SW480 (cell line): ENCODE data around the gene TMEM37.

ENCODE experiments used
- DNase-seq: peaks from one replicate; pipeline ENCODE4 v3.0.0-alpha.2; 2016; ENCODE audit warnings: low spot score

The TMEM37 gene

DNA sequence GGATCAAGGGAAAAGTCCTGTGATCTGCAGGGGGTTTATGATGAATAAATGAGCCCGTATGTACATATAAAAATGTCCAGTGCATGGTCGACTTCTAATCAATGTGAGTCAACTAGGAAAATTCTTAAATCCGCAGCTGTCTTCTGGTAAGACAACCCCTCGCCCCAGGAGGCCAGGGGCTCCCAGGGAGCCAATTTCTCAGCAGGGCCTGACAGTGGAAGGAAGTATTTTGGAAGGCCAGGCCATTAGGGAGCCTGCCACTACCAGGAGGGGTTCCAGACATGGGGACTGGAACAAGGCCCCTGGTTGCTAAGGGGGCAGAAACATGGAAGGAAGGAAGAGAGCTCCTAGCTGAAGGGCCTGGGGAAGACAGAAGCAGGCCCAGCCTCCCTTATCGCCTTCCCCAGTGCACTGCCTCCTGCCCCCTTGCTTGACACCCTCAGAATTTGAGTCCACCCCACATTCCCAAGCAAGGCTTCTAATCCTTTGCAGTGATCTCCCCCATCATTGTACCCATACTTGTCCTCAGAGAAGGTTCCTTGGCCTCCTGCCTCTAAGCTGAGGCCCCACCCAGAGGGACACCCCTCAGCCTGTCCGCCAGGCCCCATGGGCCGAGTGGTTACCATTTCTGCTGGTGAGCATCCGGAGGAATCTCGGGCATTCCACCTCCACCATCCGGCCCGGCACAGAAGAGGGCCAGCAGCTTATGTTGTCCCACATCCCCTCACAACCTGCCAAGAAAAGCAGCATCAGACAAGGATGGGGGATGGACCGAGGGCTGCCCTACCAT is 46.7 kb downstream of the TMEM37 start:
- DNase-seq, result no peak

DNA sequence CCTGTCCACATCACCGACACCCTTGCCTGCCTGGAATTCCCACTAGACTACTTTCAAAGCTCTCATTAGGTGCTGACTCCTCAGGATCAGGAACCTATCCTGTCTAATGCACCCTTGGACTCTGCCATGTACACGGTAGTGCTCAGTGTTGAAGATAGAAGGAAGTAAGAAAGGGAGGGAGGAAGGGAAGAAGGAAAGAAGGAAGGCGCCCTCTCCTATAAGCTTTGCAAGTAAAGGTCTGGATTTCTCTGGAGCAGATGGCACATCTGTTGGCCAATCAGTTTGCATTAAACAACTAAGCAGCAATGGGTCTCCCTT is 47.3 kb downstream of the TMEM37 start:
- DNase-seq, result no peak

DNA sequence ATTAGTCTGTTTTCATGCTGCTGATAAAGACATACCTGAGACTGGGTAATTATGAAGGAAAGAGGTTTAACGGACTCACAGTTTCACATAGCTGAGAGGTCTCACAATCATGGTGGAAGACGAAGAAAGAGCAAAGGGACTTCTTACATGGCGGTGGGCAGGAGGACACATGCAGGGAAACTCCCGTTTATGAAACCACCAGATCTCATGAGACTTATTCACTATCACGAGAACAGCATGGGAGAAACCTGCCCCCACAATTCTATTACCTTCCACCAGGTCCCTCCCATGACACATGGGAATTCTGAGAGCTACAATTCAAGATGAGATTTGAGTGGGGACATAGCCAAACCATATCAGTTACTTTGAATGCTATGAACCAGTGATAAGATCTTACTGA is 48.5 kb downstream of the TMEM37 start:
- no peak for DNase-seq

DNA sequence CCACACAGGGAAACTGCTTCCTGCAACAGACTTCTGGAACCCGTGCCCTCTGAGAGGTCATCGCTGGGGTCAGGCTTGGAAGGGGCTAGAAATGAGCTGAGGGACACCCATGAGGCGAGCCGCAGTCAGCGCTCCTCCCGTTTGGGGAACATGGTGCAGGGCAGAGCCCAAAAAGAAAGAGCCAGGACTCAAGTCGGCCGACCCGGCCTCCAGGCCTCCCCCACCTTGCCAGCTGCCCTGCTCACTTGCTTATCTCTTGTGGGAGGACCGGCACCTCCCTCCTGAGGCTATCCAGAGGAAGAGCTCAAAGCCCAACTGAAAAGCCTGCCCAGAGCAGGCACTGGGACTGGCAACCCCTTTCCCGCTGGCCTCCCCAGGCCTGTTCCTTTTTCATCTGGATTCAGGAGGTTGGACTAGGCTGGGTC is 49.1 kb downstream of the TMEM37 start:
- no peak for DNase-seq

DNA sequence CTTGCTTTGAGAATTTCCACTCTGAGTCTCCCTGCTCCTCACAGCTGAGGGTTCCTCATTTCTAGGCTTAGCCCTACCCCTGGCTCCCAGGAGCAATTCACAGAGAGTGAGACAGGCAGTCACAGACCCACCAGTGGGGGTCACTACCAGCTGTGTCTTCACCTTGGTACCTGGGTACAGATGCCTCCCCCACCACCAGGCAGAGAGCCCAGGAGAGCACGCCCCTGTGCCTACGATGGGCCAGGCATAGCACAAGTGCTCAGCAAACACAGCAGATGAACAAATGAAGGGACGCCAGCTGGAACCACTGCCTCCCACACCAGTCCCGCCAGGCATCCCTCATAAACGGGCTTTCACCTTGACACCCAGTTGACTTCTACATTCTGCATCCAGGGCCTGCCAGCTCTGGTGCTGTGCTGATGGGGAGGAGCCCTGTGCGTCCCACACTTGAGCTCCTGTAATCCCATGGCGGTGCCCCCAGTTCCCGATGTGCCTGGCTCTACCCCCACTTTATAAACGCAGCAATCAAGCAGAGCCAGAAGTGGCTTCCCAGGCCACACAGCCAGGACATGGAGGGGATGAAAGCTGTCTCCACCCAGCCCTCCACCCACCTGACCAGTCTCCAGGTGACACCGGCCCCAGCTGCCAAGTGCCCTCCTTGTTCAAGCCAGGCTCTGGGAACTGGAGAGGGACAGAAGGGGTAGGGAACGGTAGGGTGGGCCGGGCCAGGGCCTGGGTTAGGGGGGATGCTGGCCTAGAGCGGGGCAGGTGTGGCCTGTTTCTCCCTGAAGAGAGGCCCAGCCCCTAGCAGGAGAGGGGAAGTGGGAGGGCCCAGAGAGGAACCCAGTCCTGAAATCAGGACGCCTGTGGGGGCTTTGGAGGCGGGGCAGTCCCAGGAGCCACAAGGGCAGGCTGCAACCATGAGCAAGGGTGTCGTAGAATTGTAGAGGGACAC is 50.1 kb downstream of the TMEM37 start:
- DNase-seq, result no peak

DNA sequence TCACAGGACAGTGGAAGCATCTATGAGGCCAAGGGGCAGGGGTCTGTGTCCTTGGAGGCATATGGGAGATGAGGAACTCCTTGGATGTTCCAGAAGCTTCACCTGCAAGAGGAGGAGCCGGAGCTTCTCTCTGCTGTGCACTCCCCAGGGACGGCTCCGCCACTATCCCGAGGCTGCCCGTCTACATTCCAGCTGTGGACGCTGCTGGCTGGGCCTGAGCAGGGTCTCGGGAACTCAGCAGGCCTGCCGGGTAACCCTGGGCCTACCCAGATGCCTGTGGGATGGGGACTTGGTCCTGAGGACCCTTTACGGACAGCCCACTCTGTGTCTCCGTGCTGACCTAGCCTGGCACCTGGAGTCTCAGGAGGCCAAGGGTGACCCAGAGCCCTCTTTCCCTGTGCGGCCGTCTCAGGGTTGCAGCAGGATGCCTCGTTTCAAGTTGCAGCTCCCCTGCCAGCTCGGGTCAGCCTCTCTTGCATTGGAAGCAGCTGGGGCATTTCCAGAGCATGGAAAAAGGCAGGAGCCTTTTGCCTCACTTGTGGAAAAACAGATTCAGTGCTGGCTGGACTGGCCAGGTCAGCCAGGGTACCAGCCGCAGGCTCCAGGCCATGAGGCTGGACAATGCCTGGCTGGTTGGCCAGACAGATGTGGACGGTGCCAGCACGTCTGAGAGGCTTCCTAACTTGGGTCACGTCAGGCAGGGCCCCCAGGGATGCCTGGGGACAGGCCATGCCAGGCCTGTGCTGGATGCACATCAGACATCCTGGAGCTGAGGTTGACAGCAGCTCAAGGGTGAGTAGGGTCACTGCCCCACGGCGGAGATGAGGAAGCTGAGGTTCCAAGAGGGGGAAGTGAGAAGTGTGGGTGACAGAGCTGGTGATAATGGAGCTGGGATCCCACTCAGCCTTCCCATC is 51.1 kb downstream of the TMEM37 start:
- no peak for DNase-seq

DNA sequence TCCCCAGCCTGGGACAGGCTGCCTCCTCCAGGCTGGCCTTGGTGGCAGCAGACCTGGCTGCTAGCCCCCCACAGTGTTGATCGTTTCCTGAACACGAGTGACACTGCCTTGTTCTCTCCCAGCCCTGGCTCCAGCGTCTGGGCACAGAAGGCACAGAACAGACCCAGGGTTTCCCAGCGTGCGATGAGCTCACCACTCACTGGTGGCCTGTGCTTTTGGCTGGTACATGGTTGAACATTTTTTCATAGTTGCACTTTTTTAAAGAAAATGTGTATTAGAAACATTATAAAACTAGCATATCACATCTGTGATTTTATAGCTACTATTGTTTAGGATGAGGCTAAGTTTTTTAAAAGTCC is 51.7 kb downstream of the TMEM37 start:
- DNase-seq, result no peak

DNA sequence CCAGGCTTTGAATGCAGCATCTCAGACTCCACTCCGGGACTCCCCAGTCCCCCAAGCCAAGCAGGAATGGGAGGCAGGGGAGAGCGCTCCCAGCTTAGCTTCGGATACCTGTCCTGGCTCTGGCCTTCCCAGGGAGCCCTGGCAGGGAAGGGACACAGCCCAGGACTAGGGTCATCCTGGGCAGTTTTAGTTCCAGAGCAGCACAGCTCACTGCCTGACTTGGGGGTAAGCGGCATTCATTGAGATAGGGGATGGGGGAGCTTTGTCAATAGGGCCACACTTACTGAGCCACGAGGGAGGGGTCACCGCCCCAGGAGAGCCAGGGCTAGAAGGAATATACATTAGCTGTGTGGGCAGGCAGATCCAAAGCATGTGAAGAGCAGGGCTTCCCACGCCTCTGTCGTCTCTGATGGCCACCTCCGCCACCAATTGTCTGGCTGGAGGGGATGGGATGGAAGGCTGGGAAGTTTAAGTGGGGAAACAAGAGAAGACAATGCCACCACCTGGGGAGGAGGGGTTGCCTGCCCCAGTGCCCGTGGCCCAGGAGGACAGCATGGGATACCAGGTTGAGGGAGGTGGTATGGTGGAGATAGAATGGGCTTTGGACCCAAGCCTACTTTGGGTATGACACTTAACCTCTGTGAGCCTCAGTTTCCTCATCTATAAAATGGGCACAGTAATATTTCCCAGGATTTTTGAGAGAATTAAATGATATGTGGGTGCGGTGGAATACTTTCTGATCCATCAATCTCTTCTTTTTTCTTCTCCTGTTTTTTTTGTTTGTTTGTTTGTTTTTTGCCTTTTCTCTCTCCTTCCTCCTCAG is 52.5 kb downstream of the TMEM37 start:
- DNase-seq, result no peak

DNA sequence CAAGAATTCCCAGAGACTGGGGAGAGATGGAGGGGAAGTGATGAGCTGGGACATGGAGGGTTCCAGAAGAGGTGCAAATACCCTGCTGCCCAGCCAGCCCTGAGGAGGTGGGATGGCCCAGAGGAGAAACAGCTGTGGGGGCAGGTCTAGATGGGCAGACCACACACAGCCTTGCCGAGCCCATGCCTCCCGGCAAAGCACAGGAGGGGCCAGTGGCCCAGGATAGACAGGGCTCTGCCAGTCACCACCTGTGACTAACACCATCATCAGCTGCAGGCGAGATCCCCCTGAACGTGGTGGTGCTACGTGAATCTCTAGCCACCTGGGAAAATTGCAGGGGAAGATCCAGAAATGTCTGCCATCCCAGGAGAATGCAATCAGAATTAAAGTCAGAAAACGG is 53.2 kb downstream of the TMEM37 start:
- no peak for DNase-seq

DNA sequence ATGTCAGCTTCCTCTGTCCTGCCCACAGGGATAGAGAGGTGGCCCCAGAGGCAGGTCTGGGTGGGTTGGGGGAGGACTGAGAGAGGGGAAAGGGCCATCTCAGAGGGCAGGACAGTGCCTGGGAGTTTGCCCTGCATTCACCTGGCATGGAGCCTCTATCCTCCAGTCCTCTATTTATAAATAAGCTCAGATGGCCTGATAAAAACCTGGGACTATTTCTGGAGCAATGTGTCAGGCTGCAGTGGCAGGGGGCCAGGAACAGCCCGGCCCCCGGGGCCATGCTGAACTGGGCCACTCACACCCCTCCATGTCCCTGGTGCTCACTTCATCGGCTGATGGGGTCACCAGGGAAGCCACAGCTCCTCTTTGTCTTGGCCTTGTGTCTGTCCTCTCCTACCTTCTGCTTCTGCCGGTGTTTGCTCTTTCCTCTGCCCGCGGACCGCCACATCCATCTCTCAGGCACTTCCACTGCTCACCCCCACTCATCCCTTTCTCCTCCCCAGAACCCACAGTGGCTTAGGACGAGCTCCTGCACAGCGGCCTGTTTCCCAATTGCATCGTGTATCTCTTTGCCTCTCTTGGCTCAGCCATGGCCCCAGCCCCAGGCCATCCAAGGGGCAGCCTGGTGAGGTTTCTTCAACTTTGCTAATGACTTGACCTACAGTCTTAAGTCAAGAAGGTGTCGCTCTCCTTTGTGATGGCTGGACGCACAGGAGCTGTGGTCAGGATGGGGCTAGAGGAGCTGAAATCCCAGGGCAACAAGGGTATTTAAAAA is 53.9 kb downstream of the TMEM37 start:
- no peak for DNase-seq

DNA sequence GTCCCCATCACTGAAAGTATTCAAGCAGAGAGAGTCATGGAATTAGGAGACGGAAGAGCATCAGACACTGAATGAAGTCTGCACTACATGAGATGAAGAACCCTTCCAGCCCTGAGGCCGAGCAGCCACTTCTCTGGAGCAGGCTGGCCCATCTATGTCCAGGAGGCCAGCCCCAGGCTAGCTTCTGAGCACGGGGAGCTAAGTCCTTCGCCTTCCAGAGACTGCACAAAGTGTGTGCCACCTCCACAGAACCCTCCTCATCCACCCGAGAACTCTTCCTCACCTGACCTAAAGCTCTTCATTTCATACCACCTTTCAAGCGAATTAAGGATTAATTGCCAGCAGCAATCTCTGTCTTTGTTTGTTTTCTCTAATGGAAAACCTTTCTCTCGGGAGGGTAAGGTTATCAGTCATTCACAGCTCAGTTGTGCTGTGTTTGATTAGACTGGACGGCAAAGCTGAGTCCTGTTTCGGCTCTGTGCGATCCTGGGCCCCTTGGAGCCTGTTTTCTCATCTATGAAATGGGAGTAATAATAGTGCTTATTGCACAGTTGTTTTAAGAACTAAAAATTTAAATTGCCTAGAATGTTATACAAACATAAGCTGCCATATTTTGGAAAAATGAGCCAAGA is 54.7 kb downstream of the TMEM37 start:
- DNase-seq, result no peak

DNA sequence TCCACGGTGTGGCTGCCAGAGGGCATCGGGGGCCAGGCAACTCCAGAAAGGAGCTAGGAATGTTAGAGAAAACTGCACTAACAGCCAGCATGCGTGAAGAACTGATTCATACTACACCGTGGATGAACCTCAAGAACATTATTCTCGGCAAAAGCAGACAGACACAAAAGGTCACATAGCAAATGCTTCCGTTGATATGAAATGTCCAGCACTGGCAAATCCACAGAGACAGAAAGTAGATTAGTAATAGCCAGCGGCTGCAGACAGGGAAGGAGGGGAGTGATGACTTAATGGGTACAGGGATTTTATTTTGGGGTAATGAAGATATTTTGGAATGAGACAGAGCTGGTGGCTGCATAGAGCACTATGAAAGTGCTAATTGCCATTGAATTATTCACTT is 55.2 kb downstream of the TMEM37 start:
- no peak for DNase-seq

DNA sequence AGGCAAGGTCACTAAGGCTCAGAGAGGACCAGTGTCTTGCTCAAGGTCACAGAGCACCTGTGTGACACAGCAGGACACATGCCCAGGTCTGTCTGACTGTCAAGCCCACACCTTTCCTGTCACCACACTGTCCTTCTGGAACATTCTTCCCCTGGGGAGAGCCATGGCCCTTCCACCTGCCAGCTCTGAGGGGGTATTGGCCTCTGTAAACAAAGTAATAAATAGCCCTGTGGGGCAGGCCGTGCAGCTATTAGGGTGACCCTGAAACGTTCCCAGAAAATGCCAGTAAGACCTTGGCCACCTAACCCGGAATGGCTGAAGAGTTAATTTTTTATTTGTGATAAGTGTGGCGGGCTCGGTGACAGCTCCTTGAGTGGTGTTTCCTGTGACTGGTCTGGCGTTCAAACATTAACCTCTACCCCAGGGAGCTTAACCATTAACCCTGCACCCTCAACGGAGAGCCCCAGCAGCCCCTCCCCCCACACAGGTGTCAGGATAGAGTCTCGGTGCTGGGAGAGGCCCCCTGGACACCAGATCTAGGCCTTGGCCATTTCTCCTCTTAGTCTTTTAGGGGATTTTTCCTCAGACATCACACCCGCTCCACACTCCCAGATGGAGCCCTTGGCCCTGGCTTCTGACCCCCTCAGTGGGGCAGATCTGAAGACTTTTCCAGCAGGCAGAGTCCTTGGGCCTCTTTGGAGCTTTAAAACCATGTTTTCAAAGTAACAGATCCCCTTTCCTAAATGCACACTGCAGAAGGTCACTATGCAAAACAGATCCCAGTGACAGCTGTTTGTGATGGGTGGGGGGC is 56.0 kb downstream of the TMEM37 start:
- peak; percentile 46 for DNase-seq
